Measurements from ENCODE around the gene TOR4A. TPM values are rescaled to one million over a fixed set of nuclear protein-coding genes. Genes with fewer than 3 reads are reported as not detected.

Gene TOR4A
- total and polyA plus RNA-seq, 9 of the 15 experiments (the other 6 are each of a cell fraction or from before 2014, with no cell fraction given) = 3.9 to 49.2 (median 8.8) TPM

DNA sequence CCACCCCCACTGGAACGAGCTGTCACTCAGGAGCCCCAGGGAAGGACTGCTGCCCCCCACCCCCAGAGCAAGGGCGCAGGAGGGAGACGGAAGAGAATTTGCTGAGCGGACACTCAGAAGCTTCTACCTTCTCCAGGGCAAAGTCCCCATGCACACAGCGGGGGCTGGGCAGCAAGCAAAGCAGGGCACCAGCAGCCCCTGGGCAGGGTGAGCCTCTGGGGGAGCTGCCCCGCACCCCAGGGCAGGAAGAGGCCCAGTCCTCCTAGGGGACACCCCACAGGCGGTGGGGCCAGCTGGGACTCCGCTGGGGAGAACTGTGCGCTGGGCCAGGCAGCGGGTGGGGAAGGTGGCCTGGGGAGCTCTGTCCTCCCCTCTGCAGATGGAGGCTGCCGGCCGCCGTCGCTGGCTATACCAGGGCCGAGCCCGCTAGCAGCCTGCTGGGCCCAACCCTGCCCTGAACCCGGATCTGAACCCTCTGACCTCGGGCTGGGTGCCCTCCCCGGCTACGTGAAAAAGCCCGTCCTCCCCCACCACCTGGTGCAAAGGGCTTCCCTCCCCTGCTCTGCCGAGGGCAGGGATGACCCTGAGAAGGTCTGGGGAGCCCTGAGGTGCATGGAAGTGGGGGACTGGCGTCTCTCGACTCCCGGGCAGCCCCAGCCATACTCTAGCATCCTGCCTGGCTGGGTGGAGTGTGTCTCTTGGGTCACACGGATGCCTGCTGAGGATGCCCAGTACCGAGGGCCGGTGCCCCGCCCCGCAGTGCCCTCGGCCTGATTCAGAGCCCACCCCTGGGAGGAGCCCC is 47.4 kb upstream of the TOR4A start:
- Histone ChIP-seq H3K9me1 (ENCODE audit: control insufficient read depth, insufficient read depth, low read length) (no peaks in the 10 kb centered on the region), H3K9me3 (replicated peaks; ENCODE audit: control insufficient read depth, insufficient read depth, low read depth, low read length) (no peaks in the 10 kb centered on the region), H3K36me3 (ENCODE audit: control insufficient read depth, insufficient read depth, low read length) (no peaks in the 10 kb centered on the region), H3K27me3 (ENCODE audit: control insufficient read depth in 2 of 2, insufficient read depth in 2 of 2, low read length in 2 of 2) (no peaks in the 10 kb centered on the region), H3K79me2 (ENCODE audit: control insufficient read depth, insufficient read depth, low read length) (no peaks in the 10 kb centered on the region), H3K4me3 (no peak overlapping the region), H2AFZ (ENCODE audit: low read depth, low read length) (no peak overlapping the region), H3K4me1 (replicated peaks in 1 of 2; ENCODE audit: control insufficient read depth in 2 of 2, insufficient read depth in 2 of 2, low read length in 2 of 2) (peaks cover 13 to 100% of the 10 kb centered on the region in 2 experiments), H3K4me2 (ENCODE audit: insufficient read depth, low read length) (no peak overlapping the region), H3K9ac (ENCODE audit: insufficient read depth in 1 of 2, low read depth in 2 of 2, low read length in 2 of 2) (peak overlapping the region in 1 of 2 experiments; percentile 20; a peak in 1 of 4 replicates), H3K27ac (ENCODE audit: extremely low read depth, low read depth, low read length) (no peak overlapping the region), H4K20me1 (replicated peaks; ENCODE audit: control insufficient read depth, insufficient read depth, low read length) (no peaks in the 10 kb centered on the region)
- CTCF ChIA-PET (ENCODE audit: low intra/inter-chr PET ratio) = interaction anchor here (0.5 to 0.7 kb wide), 2 partner anchors 20 to 41 kb away, joined by 3 read pairs; partner anchors contain the start of gene SSNA1
- DNase-seq (ENCODE audit: extremely low read depth in 1 of 4, low spot score in 3 of 4) (no peak), FAIRE-seq (no peak), ATAC-seq (no peak)
- in situ Hi-C loops (cut with MboI) (loop anchor here (5.0 to 25.0 kb wide), 3 partner anchors 43 to 443 kb away; partner anchors contain the start of genes ANAPC2, CCDC183, SSNA1 and TMEM141), intact Hi-C loops (cut with micrococcal nuclease) (no loop called here)
- POLR2A ChIA-PET = interaction anchor here (0.6 to 1.6 kb wide), 4 partner anchors 11 to 41 kb away, joined by 3 to 9 read pairs (median 3); partner anchors contain the start of gene TUBB4B
- 64% methylated on average over 27 of the region's 31 CpGs for WGBS (ENCODE audit: insufficient coverage, low coverage, missing lambda C conversion rate)
- no TSS peak for BruUV-seq (replicated peaks)
- TF ChIP-seq NR2F6 (CRISPR knock-in tag; IDR thresholded peaks at IDR 0.05) = no peak
- TF ChIP-seq POLR2G (IDR thresholded peaks at IDR 0.05; ENCODE audit: low read depth, low read length) = peak; percentile 47; the same call in 1 of the 2 replicates
- no peak for TF ChIP-seq NCOR1 (IDR thresholded peaks at IDR 0.05)
- no peak for TF ChIP-seq MAX (CRISPR knock-in tag; IDR thresholded peaks at IDR 0.05)
- TF ChIP-seq SMARCA4 (IDR thresholded peaks at IDR 0.05) = no peak
- TF ChIP-seq, protein P1, sequence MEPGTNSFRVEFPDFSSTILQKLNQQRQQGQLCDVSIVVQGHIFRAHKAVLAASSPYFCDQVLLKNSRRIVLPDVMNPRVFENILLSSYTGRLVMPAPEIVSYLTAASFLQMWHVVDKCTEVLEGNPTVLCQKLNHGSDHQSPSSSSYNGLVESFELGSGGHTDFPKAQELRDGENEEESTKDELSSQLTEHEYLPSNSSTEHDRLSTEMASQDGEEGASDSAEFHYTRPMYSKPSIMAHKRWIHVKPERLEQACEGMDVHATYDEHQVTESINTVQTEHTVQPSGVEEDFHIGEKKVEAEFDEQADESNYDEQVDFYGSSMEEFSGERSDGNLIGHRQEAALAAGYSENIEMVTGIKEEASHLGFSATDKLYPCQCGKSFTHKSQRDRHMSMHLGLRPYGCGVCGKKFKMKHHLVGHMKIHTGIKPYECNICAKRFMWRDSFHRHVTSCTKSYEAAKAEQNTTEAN (CRISPR knock-in tag; IDR thresholded peaks at IDR 0.05) = no peak
- TF ChIP-seq ZNF318 (IDR thresholded peaks at IDR 0.05; ENCODE audit: borderline replicate concordance in 1 of 2, low read depth in 1 of 2) = no peak
- no peak for TF ChIP-seq ZSCAN29 (IDR thresholded peaks at IDR 0.05)
- no peak for TF ChIP-seq MED1 (CRISPR knock-in tag; IDR thresholded peaks at IDR 0.05; ENCODE audit: borderline replicate concordance)
- TF ChIP-seq PTBP1 (IDR thresholded peaks at IDR 0.05; ENCODE audit: low read depth, low read length) = no peak
